ENCODE results near the gene SAPCD1.

The SAPCD1 gene

DNA sequence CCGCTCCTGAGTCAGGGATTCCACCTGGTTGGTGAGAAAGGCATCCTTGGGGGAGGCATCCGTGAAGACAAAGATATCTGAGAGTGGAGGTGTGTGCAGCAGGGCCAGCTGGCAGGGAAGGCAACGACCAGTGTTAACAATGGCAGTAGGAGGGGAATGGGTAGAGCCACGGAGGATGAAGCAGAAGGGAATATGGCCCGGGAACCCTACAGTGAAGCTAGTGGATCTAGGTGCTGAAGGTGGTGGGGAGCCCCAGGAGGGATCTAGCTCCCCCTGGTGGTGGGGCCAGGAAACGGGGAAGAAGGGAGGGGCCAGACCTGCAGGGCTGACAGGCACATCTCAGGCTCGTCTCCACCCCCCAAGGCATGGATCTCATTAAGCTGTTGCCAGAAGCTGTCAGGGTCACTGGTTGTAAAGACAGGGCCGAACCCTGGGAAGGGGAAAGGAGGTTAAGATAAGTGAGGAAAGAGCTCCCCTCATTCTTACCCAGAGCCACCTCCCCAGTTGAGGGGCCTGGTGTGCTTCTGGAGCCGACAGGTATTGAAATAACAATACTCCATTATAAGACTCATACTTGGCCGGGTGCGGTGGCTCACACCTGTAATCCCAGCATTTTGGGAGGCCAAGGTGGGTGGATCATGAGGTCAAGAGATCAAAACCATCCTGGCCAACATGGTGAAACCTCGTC, 7.4 kb downstream of the SAPCD1 start:
- peak; percentile 65 for DNase-seq
- in situ Hi-C loops (cut with HindIII; ENCODE audit: low pct_ligation_motif_present, low pct_unique_long_range_greater_than_20kb, low sequenced_read_pairs) = no loop called here

DNA sequence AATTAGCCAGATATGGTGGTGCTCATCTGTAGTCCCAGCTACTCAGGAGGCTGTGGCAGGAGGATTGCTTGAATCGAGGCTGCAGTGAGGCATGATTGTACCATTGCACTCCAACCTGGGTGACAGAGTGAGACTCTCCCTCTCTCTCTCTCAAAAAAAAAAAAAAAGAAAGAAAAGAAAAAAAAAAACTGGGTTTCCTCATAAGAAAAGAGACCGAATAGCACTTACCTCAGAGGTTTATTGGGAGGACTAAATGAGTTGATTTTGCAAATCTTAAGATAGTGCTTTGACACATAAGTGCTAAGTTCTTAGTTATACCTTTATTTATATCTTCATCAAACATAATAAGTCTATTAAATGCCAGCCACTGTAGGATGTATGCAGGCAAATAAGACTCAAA, 8.4 kb downstream of the SAPCD1 start:
- in situ Hi-C loops (cut with HindIII; ENCODE audit: low pct_ligation_motif_present, low pct_unique_long_range_greater_than_20kb, low sequenced_read_pairs) = no loop called here
- DNase-seq = no peak

DNA sequence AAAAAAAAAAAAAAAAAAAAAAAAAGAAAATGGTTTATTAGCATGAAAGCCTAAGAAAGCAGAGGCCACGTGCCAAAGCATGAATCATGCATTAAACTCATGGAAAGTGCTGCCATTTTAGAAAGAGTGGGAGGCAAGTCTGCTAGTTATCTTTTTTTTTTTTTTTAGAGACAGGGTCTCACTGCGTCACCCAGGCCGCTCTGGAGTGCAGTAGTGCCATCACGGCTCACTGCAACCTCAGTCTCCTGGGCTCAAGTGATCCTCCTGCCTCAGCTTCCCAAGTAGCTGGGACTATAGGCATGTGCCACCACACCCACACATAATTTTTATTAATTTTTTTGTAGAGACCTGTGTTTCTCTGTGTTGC, 9.5 kb downstream of the SAPCD1 start:
- DNase-seq = no peak
- in situ Hi-C loops (cut with HindIII; ENCODE audit: low pct_ligation_motif_present, low pct_unique_long_range_greater_than_20kb, low sequenced_read_pairs) = no loop called here

- DNase-seq = no peak
- in situ Hi-C loops (cut with HindIII; ENCODE audit: low pct_ligation_motif_present, low pct_unique_long_range_greater_than_20kb, low sequenced_read_pairs) = no loop called here
These were observed 12.7 kb downstream of the SAPCD1 start for GRCh38 chr6:31775184-31775583.

DNA sequence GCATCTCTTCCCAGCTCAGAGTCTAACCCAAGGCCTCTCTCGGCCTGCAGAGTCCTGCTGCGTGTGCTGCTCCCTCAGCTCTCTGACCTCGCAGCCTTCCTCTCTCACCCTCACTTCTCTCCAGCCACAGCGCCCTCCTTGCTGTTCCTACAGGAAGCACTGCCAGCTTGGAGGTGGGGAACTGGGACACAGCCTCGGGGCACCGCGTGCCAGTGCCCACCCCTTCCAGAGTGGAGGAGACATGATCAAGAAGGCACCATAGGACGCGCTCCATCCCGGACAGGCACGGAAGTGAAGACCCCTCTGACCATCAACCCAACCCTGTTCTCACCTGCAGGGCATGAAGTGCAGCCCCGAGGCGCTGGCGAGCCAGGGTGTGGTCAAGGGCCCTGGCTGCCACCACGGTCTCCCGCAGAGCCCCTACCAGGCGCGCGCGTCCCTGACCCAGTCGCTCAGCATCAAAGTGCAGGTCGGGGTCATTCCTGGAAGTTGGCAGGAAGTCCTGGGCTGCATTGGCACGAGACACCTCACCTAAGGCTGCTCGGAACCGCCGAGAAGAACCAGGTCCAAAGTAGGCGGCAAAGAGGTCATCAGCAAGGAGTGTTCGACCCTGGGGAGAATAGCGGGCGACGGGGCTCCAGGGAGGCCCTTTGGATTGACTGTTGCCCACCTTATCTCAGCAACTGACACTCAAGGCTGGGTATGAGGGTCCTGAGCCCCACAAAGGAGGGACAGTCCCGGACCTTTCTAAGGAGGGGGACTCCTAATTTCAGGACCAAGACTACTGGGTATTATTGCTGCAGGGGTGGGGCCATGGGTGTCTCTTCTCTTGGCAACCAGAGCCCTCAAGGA, 13.4 kb downstream of the SAPCD1 start:
- DNase-seq = no peak
- in situ Hi-C loops (cut with HindIII; ENCODE audit: low pct_ligation_motif_present, low pct_unique_long_range_greater_than_20kb, low sequenced_read_pairs) = no loop called here

- in situ Hi-C loops (cut with HindIII; ENCODE audit: low pct_ligation_motif_present, low pct_unique_long_range_greater_than_20kb, low sequenced_read_pairs) = no loop called here
- DNase-seq = no peak
These were observed 14.1 kb downstream of the SAPCD1 start for GRCh38 chr6:31776485-31776988.

DNA sequence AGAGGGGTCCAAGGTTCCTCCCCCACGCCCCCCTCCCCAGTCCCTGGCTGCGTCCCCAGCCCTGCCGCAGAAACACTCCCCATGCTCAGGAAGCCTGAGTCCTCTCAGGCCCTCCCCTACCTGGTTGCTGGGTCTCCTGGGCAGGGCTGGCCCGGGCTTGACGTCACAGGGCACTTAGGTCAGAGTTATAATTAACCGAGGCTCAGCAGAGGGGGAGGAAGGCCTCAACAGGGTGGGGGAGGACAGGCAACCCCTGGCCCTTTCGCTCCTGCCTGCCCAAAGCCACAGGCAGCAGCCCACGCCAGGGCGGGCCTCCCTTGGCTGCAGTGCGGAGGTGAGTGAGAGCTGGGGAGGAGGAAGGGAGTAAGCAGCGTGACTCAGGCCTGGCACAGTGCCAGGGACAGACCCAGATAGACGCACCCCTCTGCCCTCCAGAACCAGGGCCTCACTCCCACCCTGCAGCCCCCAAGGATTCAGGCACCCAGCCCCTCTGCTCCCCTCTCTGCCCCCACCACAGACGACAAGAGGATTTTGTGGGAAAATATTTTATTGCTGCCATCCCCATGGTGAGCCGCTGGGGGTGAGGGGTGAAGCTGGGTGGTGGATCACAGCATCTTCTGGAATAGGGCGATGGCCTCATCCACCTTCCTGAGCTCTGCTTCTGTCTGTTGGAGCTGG, 14.7 kb downstream of the SAPCD1 start, which contains the start of gene VWA7:
Gene VWA7 (minus strand): TSS at position 340 of the 678 bp plus-strand sequence. CDS start 549 bp downstream, outside the sequence.
- in situ Hi-C loops (cut with HindIII; ENCODE audit: low pct_ligation_motif_present, low pct_unique_long_range_greater_than_20kb, low sequenced_read_pairs) = no loop called here
- DNase-seq = peak; percentile 54

GRCh38 chr6:31777667-31778050, 15.2 kb downstream of the SAPCD1 start:
- no peak for DNase-seq
- in situ Hi-C loops (cut with HindIII; ENCODE audit: low pct_ligation_motif_present, low pct_unique_long_range_greater_than_20kb, low sequenced_read_pairs) = no loop called here

GRCh38 chr6:31778193-31778592, 15.7 kb downstream of the SAPCD1 start:
- in situ Hi-C loops (cut with HindIII; ENCODE audit: low pct_ligation_motif_present, low pct_unique_long_range_greater_than_20kb, low sequenced_read_pairs) = no loop called here
- no peak for DNase-seq

DNA sequence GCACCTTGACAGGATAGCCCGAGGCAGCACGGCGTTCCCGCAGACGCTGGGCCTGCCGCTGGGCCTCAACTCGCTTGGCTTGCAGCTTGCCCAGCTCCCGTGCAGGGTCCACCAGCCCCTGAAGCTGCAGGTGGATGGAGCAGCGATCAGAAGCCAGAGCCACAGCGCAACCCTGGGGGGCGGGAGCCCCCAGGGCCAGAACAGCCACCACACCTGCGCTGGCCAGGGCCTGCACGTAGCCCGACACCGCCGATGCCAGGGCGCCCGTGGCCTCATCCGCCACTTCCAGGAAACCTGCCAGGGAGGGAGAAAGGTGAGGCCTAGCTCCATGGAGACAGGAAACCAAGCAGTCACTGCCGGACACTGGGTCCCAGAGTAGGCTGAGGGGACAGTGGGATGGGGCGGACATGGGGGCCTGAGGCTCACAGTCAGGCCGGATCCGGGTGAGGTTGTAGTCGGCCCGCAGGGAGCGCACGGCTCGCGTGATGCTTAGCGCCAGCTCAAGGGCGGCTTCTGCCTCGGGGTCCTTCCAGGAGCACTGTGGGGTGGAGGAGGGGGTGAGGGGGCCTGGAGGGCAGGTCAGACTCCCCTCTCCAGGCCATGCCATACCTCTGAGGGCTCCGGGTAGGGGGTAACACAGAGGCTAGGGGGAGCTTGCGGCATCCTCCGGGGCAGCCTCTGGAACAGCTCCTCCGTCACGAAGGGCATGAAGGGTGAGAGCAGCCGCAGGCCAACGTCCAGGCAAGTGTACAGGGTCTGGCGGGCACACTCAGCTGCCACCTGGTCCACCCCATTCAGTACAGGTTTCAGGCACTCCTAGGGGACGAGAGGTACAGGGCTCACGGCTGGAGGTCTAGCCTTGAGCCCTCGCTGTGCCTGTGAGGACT, 16.8 kb downstream of the SAPCD1 start:
- in situ Hi-C loops (cut with HindIII; ENCODE audit: low pct_ligation_motif_present, low pct_unique_long_range_greater_than_20kb, low sequenced_read_pairs) = no loop called here
- no peak for DNase-seq

GRCh38 chr6:31779908-31780307, 17.5 kb downstream of the SAPCD1 start:
- in situ Hi-C loops (cut with HindIII; ENCODE audit: low pct_ligation_motif_present, low pct_unique_long_range_greater_than_20kb, low sequenced_read_pairs) = no loop called here
- DNase-seq = no peak

DNA sequence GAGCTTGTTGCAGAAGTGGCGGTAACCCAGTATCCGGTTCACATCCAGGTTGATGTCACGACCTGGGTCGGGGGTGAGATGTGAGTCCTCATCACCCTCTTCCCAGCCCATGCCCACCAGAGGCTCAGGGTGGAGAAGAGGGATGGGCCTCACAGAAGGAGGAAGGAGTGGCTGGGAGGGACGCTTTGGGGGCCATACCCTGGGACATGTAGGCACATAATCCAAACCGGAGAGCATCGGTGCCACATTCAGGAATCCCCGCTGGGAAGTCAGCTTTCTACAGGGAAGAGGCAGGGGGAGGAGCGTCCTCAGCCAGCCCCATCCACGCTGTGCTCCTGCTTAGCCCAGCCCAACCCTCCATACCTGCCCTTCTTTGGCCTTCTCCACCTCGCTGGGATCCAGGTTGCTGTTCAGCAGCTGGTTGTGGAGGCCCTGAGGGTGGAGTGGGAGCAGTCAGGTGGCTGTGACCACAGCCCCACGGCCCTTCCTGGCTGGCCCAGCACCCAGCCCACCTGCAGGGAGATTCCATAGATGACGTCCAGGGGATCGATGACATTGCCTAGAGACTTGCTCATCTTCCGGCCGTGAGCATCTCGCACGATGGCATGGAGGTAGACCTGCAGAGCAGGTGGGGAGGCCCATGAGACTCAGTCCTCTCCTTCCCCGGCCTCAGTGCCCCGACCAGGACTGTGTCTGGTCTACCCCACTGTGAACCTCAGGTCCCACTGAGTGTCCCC, 18.2 kb downstream of the SAPCD1 start:
- in situ Hi-C loops (cut with HindIII; ENCODE audit: low pct_ligation_motif_present, low pct_unique_long_range_greater_than_20kb, low sequenced_read_pairs) = no loop called here
- DNase-seq = no peak

DNA sequence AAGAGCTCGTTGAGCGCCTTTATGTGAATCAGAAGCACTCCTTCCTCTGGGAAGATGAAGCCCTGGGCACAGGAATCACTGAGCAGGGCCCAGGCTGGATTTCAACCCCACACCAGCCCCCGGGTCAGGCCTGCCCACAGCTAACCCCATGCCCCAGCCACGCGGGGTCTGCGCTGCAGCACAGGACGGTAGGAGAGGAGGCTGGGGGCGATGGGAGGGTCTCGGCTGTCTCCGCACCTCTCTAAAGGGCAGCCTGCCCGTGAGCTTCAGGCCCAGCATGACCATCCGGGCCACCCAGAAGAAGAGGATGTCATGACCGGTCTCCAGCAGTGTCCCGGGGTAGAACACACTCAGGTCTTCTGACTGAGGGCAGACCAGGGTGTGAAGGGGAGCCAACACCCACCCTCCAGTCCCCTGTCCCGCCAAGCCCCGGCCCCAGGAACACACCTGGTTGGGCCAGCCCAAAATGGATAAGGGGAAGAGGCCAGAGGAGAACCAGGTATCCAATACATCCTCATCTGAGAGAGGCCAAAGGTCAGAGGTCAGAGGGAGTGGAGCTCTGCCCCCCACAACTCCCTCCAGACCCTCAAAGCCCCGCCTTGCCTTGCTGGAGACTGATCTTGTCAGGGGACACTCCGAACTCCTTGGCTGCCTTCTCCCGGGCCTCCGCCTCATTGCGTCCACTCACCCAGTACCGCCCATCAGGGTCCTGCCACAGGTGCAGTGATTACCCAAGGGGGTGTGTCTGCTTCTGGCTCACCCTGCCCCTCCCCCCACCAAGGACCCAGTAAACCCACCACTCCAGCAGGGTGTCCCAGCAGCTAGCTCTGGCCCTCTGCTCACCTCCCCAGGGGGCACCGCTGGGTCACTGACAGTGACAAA, 19.0 kb downstream of the SAPCD1 start:
- in situ Hi-C loops (cut with HindIII; ENCODE audit: low pct_ligation_motif_present, low pct_unique_long_range_greater_than_20kb, low sequenced_read_pairs) = no loop called here
- no peak for DNase-seq

DNA sequence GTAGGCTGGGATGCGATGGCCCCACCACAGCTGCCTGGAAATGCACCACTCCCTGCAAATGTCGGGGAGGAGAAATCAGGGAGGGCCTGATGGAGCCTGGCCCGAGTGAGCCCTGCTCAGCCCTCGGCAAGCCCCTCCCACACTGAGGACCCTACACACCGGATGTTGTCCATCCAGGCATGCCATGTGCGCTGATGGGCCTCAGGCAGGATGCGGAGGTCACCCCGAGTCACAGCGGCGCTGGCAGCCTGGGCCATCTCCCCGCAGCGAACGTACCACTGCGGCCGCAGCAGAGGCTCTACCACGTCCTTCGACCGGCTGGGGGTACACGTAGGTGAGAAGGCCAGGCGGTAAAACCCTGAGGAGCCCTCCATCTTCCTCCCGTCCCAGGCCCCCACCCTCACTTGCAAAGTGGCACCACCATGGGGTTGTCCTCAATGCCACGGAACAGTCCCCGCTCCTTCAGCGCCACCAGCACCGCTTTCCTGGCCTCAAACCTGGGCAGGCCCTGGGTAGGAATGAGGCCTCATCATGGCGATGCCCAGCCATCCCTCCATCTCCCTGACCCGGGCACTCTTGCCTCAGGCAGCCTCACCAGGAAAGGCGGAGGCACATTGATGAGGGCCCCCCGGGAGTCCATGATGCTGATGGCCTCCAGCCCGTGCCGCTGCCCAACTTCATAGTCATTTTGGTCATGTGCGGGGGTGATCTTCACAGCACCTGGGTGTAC, 19.8 kb downstream of the SAPCD1 start:
- DNase-seq = no peak
- in situ Hi-C loops (cut with HindIII; ENCODE audit: low pct_ligation_motif_present, low pct_unique_long_range_greater_than_20kb, low sequenced_read_pairs) = no loop called here

GRCh38 chr6:31784098-31784925, 21.9 kb downstream of the SAPCD1 start:
- DNase-seq = no peak
- in situ Hi-C loops (cut with HindIII; ENCODE audit: low pct_ligation_motif_present, low pct_unique_long_range_greater_than_20kb, low sequenced_read_pairs) = no loop called here

Data from ACHN (cell line).